Activated naive CD4-positive, alpha-beta T cell treated with anti-CD3 and anti-CD28 coated beads, Interleukin-2, amount 50 U/mL, for 72 hours (primary cell): ENCODE measurements around the gene ARID4B. TPM values are rescaled to one million over a fixed set of nuclear protein-coding genes. Genes with fewer than 3 reads are reported as not detected.

Source experiments
- ATAC-seq, 2 donors: fragments of 150-1000 bp; cut with Tn5 transposase; 2 replicates each; pipeline ENCODE4 v1.10.0; 2021; ENCODE audit warnings: mild to moderate bottlenecking in 2 of 2, moderate library complexity in 2 of 2
- DNase-seq, 2 donors: peaks; one replicate each; pipeline ENCODE4 v3.0.0; 2021 to 2022; ENCODE audit warnings: low spot score in 2 of 2
- H3K27ac Mint-ChIP-seq, 2 donors: one replicate each; pipeline ENCODE4 v1.8.0; 2022; ENCODE audit warnings: mild to moderate bottlenecking in 2 of 2, mixed read lengths in 2 of 2
- H3K36me3 Mint-ChIP-seq, 2 donors: one replicate each; pipeline ENCODE4 v1.8.0; 2022; ENCODE audit warnings: mixed read lengths in 2 of 2
- H3K9me3 Mint-ChIP-seq, 2 donors: one replicate each; pipeline ENCODE4 v1.8.0; 2022; ENCODE audit warnings: mixed read lengths in 2 of 2
- total RNA-seq, 2 donors: library from RNA; stranded (reverse); gene quantifications; one replicate each; pipeline ENCODE4 v1.2.3, GENCODE V29; 2022

Gene ARID4B
- total RNA-seq, 2 donors from 2014 or later, result 58.4 to 65.7 TPM

GRCh38 chr1:235336903-235337302 lies 8.9 kb upstream of the ARID4B start:
- DNase-seq, result no peak

DNA sequence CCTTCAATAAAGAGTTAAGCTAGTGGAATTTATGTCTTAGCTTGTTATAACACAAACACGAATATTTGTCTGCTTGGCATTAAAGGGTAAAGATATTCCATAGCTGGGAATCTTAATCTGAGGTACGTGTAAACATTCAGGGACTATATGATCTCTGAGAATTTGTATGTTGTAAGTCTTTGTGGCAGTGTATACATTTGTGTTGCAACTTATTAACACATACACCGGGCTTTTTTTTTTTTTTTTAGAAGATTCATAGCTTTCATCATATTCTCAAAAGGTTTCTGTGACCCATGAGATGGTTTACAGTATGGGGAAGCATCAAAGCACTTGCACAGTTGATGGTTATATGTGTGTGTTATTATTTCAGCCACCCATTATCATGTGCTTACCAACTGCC lies 3.4 kb upstream of the ARID4B start:
- ATAC-seq, result no peak
- H3K27ac Mint-ChIP-seq, result peak overlapping the region in 1 of 2 donors; percentile 70
- H3K9me3 Mint-ChIP-seq, result no peaks in the 10 kb centered on the region
- DNase-seq, result no peak
- peaks cover 7 to 10% of the 10 kb centered on the region in 2 donors for H3K36me3 Mint-ChIP-seq

More at GRCh38 chr1:235336903-235337302, 8.9 kb upstream of the ARID4B start:
- peak; percentile 64 to 77 for ATAC-seq
- Mint-ChIP-seq H3K27ac (peak overlapping the region; percentile 81 to 88), H3K36me3 (no peaks in the 10 kb centered on the region), H3K9me3 (no peaks in the 10 kb centered on the region)

- ATAC-seq (no peak), DNase-seq (no peak)
- peaks cover 12 to 15% of the 10 kb centered on the region in 2 donors for H3K36me3 Mint-ChIP-seq
- H3K9me3 Mint-ChIP-seq, result no peaks in the 10 kb centered on the region
- peak overlapping the region in 1 of 2 donors; percentile 70 for H3K27ac Mint-ChIP-seq
Observed at GRCh38 chr1:235330918-235331285, 2.9 kb upstream of the ARID4B start.

- H3K9me3 Mint-ChIP-seq, result no peaks in the 10 kb centered on the region
- peak; percentile 8 to 15 for ATAC-seq
- no peak overlapping the region for H3K27ac Mint-ChIP-seq
- peaks cover 13 to 16% of the 10 kb centered on the region in 2 donors for H3K36me3 Mint-ChIP-seq
- peak; percentile 39 to 64 for DNase-seq
Observed at GRCh38 chr1:235329139-235329902, 1.3 kb upstream of the ARID4B start.

DNA sequence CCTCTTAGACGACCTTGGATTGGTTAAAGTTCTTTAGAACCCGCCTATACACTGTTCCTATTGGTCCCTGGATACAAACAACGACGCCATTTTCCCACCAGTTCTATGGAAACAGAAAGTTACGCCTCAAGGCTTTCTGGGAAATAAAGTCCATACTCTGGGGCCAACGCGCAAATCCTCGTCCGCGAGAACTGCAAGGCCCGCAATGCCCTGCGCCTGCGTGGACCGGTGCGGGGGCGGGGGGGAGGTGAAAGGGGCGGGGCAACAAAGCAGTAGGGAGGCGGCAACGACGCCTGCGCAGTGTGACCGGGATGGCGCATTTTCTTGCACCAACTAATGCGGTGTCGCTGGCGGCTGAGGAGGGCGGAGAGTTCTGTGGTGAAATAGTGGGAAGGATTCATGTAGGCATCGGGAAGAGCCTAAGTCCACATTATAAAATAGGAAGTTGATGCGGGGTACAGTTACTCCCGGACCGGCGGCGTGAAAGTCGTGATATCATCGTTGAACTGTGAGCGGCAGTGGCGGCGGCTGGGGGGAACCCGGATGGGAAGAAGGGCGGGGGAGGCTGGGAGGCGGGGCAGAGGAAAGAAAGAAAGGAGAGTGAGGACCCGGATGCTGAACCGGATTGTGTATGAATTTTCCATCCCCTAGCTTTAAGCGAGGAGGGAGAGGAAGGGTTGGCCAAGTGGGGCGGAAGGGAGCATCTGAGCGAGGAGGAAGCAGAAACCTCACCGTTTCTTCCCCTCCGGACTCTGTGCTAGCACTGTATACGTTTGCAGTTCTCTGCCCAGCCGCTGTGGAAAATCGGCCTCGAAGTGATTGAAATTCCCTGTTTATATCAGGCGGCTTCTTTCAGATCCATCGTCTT lies 526 bp upstream of the ARID4B start, which contains the start of gene GGPS1:
TSS of gene GGPS1 (plus strand) at position 300 of the 868 bp plus-strand sequence. CDS start 6,695 bp downstream, outside the sequence.
- ATAC-seq, result peak; percentile 80 to 86
- peak; percentile 95 to 97 for DNase-seq
- Mint-ChIP-seq H3K27ac (no peak within 1 kb of the TSS), H3K9me3 (no peaks in the 10 kb centered on the region), H3K36me3 (peaks cover 13 to 16% of the 10 kb centered on the region in 2 donors)

- H3K36me3 Mint-ChIP-seq, result peaks cover 16 to 20% of the 10 kb centered on the region in 2 donors
- peak overlapping the region in 1 of 2 donors; percentile 99 for H3K27ac Mint-ChIP-seq
- DNase-seq, result peak; percentile 61 to 73
- ATAC-seq, result peak; percentile 5 to 15
- no peaks in the 10 kb centered on the region for H3K9me3 Mint-ChIP-seq
Observed at GRCh38 chr1:235326719-235327558, 1.0 kb downstream of the ARID4B start.

DNA sequence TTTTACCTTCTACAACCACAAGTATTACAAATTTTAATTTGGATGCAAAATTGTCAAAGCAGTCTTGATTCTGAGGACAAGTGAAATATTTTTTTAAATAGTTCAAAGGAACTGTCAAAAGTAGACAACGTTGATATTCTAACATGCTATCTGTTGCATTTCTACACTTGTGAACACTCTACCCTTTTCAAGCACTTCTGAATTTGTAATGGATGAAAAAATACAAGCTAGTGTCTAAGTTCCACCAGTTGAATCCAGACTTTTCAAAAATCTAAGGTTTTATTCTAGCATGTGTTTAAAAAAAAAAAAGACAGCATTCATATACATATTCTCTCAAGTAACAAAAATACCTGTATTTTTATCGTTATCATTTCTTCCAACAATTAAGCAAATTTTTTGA lies 2.1 kb downstream of the ARID4B start:
- Mint-ChIP-seq H3K9me3 (no peaks in the 10 kb centered on the region), H3K36me3 (peaks cover 13 to 27% of the 10 kb centered on the region in 2 donors), H3K27ac (peak overlapping the region in 1 of 2 donors; percentile 99)
- no peak for DNase-seq
- no peak for ATAC-seq

DNA sequence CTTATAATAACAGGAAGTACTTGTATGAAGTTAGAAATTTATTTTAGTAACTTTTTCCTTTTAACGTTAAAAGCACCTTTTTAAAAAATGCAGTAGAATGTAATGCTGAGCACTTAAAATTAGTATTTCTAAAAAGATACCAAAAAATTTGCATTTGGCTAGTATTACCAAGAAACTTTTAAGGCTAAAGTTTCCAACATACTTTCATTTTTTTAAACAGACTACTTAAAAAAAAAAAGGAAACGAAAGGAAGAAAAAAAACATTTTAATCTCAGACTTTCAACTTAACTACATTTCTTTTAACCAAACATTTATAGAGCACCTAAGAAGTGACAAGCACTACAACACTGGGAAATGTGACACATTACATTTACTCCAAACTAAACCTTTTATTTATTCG lies 2.8 kb downstream of the ARID4B start:
- Mint-ChIP-seq H3K36me3 (peaks cover 18 to 35% of the 10 kb centered on the region in 2 donors), H3K27ac (peak overlapping the region in 1 of 2 donors; percentile 99), H3K9me3 (peaks cover 0 to 4% of the 10 kb centered on the region in 2 donors)
- DNase-seq (no peak), ATAC-seq (no peak)

DNA sequence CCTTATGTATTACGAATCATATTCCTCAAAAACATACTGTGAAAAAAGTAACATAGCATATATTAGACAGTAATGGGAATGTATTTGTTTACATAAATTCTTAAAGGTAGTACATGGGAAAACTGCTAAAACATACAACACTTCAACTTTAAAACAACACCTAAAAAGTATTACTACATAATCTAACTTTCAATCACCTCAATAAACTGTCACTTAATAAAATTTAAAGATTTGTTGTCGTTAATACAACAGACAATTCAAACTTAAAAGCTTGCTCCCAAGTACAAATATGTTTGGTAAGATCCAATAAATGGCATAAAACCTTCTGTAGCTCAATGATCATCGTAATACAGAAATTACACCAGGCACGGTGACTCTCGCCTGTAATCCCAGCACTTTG lies 3.7 kb downstream of the ARID4B start:
- no peak for ATAC-seq
- peaks cover 18 to 39% of the 10 kb centered on the region in 2 donors for H3K36me3 Mint-ChIP-seq
- peaks cover 0 to 4% of the 10 kb centered on the region in 2 donors for H3K9me3 Mint-ChIP-seq
- H3K27ac Mint-ChIP-seq, result peak overlapping the region in 1 of 2 donors; percentile 87
- no peak for DNase-seq

DNA sequence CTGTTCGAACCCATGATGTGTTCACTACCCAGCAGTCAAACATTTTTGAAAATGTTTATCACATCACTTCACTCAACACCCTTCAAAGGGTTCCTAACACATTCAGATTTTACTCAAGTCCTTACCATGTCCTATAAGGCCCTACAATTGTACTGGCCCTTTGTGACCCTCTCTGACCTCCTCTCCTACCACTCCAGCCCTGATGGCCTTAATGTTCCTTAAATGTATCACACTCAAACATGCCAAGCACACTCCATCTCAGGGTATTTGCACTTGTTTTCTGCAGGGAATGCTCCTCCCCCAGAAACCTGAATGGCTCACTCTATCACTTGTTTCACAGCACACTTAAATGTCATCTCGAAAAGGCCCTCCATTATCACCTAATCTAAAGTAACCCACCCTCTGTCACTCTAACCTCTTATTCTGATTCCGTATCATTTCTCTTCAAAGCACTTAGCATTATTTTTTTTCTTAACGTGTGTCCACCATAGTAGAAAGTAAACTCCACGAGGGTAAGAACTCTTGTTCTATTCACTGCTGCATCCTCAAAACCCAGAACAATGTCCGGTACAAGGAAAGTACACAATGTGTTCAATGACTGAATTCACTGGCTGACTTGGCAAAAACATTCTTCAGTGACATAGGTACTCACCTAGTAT lies 7.3 kb downstream of the ARID4B start:
- no peak for DNase-seq
- peak overlapping the region; percentile 7 to 34 for H3K27ac Mint-ChIP-seq
- H3K36me3 Mint-ChIP-seq, result peaks cover 10 to 37% of the 10 kb centered on the region in 2 donors
- peak in 1 of 2 donors; percentile 7 for ATAC-seq
- peaks cover 0 to 4% of the 10 kb centered on the region in 2 donors for H3K9me3 Mint-ChIP-seq

- H3K9me3 Mint-ChIP-seq, result peaks cover 0 to 4% of the 10 kb centered on the region in 2 donors
- DNase-seq (no peak), ATAC-seq (no peak)
- peaks cover 10 to 37% of the 10 kb centered on the region in 2 donors for H3K36me3 Mint-ChIP-seq
- peak overlapping the region; percentile 19 to 22 for H3K27ac Mint-ChIP-seq
Observed at GRCh38 chr1:235319255-235319654, 8.7 kb downstream of the ARID4B start.

DNA sequence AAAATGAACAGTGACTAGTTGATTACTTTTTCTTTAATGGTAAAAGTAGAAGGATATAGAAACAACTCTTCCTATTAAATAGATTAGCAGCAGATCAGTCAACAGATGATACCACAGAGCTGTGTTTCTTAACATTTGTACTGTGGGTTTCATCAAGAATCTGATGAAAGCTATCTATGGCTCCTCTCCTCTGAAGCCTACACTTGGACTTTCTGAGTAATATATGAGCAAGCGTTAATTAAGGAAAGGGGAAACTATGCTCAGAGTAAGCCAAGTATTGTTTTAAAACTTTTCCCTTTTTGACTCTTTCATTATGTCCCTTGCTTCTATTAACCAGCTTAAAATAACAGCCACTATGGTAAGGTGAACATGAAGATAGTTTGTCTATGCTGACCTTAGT lies 10.8 kb downstream of the ARID4B start:
- DNase-seq (no peak), ATAC-seq (peak; percentile 78 to 79)
- Mint-ChIP-seq H3K27ac (peak overlapping the region; percentile 66 to 73), H3K9me3 (peaks cover 0 to 4% of the 10 kb centered on the region in 2 donors), H3K36me3 (peaks cover 10 to 32% of the 10 kb centered on the region in 2 donors)

- no peak for ATAC-seq
- peaks cover 10 to 21% of the 10 kb centered on the region in 2 donors for H3K36me3 Mint-ChIP-seq
- DNase-seq, result no peak
- H3K27ac Mint-ChIP-seq, result no peak overlapping the region
- peaks cover 0 to 4% of the 10 kb centered on the region in 2 donors for H3K9me3 Mint-ChIP-seq
Observed at GRCh38 chr1:235315735-235316134, 12.2 kb downstream of the ARID4B start.

DNA sequence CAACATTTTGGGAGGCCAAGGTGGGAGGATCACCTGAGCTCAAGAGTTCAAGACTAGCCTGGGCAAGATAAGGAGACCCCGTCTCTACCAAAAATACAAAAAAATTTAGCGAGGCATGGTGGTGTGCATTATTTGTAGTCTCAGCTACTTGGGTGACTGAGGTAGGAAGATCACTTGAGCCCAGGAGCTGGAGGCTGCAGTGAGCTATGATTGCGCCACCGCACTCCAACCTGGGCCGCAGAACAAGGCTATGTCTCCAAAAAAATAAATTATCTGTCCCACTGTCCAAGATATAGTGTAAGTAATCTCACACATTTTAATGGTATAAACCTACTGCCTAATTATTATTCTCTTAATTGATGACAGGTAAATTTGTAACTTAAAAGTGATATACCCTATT lies 12.8 kb downstream of the ARID4B start:
- H3K27ac Mint-ChIP-seq, result no peak overlapping the region
- H3K36me3 Mint-ChIP-seq, result peaks cover 5 to 16% of the 10 kb centered on the region in 2 donors
- H3K9me3 Mint-ChIP-seq, result no peaks in the 10 kb centered on the region
- ATAC-seq, result no peak
- no peak for DNase-seq

- Mint-ChIP-seq H3K27ac (peak overlapping the region; percentile 18 to 70), H3K36me3 (peaks cover 5 to 9% of the 10 kb centered on the region in 2 donors), H3K9me3 (no peaks in the 10 kb centered on the region)
- ATAC-seq (peak in 1 of 2 donors; percentile 23), DNase-seq (no peak)
Observed at GRCh38 chr1:235313931-235314678, 13.9 kb downstream of the ARID4B start.
